Mucosa of gallbladder (tissue), 1 donor: Measurements from ENCODE around the gene ANO2. TPM values are rescaled to one million over a fixed set of nuclear protein-coding genes. Genes with fewer than 3 reads are reported as not detected.

Experiments used
- DNase-seq: peaks from one replicate; pipeline ENCODE4 v3.0.0-alpha.2; 2020; ENCODE audit warnings: low spot score
- total RNA-seq: library from RNA; stranded (reverse); gene quantifications from one replicate; pipeline ENCODE4 v1.2.1, GENCODE V29; 2021
- donor health status: DM: no; HTN: no; CAD: no.

Gene ANO2
- total RNA-seq: 2.5 TPM

DNA sequence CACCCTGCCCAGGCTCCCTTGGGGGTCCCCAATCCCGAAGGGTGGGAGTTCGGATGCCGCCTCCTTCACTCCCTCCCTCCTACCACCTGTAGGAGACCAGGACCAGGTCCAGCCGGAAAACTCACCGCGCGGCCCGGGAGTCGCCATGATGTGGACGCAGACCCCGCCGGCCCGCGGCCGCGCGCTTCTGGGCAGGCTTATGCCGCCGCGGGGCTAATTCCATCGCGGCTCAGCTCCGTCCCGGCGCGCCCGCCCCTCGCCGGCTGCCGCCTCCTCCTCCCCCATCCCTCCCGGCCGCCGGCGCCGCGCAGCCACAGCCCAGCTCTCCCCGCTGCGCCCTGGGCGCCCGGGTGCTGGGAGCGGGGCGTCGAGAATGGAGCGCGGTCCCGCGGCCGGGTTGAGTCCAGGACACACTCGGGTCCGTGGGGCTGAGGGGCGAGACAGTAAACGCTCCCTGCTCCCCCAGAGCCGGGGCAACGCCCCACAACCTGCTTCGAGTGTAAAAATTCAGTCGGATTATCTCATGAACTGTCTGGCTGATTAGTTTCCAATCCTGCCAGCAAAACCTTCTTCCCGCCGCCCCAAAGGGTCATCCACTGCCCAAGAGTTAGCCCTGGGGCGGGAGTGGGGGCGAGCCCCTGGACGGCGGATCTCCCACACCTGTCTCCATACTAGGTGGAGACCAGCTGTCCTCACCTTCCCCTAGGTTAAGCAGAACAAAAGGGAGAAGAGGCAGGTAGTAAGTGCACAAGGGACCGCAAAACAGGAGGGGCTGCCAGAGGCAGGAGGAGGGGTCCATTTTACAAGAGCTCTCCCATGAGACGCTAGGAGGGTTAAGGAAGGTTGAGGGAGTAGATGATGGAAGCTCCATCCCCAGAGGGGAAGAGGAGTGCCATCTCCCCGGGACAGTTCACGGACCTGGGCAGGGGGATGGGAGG is at the start of gene ANO2:
Gene ANO2 (minus strand): TSS at position 189 of the 938 bp plus-strand sequence. CDS start 42 bp downstream, at position 147.
- no peak for DNase-seq

- no peak for DNase-seq
Observed at GRCh38 chr12:5989621-5990020, 44.6 kb upstream of the ANO2 start.

DNA sequence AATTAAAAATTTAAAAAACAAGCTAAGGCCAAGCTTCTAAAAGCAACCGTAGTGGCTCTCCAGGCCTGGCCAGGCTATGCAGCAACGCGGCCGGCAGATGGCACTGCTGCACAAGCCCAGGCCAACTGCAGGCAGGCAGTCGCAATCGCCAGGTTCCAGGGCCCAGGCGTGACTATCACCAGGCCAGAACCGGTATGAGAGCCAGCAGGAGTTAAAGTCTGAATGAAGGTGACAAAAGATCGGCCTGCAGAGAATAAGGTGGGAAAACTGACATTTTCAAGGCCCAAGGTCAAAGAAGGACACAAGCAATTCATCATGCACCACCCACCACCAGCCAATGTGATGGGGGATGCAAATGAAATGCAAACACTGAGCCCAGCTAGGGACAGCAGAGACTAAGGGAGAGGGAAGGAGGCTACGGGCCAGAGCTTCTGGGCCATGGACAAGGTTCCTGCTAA is 43.6 kb upstream of the ANO2 start:
- peak; percentile 73 for DNase-seq

DNA sequence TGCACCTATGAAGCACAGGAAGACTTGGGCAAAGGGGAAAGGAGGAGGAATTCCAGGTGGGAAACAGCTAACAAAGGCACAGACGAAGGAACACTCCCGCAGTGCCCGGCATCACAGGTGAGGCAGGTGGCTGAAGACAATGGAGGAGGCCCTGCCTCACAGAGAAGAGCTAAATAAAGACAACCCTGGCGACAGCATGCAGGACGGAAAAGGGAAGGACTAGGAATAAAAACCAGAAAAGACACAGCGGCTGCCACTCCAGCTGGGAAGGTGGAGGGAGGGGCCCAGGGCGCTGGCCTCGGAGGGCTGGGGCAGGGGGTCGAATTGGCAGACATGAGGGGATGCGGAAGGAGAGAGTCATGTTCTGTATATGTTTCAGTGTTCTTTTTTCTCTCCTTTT is 43.0 kb upstream of the ANO2 start:
- no peak for DNase-seq

DNA sequence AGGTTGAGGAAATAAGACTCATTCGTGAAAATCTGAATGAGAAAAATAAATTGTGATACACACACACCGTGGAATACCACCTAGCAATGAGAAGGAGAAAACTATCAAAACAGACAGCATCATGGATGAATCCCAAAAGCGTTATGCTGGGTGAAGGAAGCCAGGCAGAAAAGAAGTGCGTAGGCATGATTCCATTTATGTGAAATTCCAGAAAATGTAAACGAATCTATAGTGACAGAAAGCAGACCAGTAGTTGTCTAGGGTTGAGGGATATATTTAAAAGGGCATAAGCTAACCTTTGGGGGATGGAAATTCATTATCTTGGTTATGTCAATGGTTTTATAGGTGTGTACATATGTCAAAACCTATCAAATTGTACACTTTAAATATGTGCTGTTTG is 42.5 kb upstream of the ANO2 start:
- DNase-seq: no peak

- no peak for DNase-seq
Observed at GRCh38 chr12:5985471-5985870, 40.4 kb upstream of the ANO2 start.

DNA sequence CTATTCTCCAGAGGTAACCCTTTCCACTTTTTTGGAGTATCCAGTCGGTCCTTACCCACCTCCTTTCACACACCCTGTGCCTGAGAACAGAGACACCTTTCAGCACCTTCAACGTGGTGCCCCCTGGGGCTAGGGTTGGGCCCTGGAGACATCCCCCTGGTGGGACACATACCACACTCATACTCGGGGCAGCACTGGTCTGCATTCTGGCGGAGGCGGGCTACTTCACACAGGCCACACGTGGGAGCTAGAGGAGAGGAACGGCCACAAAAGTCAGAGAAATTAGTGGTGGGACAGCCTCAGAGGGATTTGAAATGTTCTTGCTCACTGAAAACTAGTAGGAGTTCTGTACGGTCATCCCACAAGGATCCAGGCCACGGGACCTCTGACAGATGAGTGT is 39.8 kb upstream of the ANO2 start:
- DNase-seq: no peak

DNA sequence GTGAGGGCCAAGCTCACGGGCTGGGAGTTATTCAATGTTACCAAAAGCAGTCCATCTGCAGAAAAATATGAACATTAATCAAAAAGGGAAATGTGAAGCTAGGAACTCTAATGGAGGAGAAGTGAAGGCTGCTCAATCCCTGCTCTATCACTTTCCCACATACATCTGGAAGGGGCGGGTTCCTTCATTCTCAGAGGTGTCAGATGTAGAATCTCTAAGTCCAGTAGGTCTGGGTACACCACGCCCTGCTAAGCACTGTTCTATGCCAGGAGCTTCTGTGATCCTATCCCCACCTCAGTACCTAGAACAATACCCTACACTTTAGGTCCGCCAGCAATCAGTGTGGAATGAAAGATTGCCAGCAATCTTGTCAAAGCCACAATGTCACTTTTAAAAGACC is 37.0 kb upstream of the ANO2 start:
- DNase-seq: no peak

GRCh38 chr12:5977556-5977955 is 32.5 kb upstream of the ANO2 start:
- DNase-seq: no peak

DNA sequence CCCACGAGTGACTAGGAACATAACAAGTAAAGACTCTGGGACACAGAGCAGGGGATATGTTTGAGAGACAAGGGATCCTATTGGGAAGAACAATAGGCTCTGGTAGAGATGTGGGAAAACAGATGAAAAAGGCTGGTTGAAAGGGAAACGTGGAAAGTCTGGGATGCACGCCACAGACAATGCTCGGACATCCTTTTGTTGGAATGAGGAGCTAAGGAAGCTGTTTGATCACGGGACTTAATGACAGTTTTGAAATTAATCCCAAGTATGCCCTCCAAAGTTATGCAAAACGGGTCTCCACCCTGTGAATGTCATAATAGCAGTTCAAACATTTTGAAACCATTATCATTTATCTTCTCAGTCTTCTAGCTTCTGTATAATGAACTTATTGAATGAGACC is 31.7 kb upstream of the ANO2 start:
- no peak for DNase-seq

DNA sequence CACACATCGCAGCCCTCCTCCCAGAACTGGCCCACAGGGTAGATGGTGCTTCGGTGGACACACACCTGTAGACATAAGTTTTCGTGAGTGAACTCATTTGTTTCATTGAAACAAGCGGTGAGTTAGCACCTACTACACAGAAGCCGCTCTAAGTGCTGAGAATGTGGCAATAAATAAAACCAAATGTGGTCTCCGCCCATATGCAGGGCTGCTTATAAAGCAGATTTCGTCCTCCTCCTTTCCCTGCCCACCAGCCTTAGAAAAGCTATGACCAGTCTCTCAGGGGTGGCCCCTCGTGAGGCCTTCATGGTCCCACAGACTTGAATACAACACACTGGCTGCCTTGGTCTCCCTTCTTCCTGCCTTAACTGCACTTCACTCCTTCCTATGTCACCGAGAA is 31.1 kb upstream of the ANO2 start:
- DNase-seq: no peak

DNA sequence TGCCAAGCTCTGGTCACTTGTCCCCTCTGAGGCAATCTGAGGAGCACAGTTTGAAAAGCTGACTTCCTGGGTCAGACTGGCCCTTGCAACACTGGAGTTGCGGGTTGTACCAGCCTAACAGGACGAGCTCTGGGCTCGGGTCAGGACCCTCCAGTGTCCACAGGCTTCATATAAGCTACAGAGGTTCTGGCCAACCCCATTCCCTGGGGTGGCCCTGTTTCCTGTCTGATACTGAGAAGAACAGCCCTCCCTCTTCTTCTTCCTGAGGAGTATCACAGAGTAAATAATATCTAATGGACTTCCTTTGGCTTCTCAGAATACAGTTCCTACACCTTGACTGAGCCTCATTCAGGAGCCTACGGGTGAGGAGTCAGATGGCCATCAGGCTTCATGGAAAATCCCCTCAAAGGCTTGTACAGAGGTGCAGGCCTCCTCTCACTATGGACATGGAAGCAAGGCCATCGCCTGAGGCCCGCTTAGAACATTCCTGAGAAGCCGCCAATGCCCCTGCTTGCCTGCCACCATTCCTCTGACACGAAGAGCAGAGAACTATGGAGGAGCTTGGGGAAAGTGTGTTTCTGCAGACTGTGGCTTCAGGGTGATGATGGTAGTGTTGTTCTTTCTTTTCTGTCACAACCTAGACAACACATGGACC is 28.5 kb upstream of the ANO2 start:
- peak; percentile 7 for DNase-seq

DNA sequence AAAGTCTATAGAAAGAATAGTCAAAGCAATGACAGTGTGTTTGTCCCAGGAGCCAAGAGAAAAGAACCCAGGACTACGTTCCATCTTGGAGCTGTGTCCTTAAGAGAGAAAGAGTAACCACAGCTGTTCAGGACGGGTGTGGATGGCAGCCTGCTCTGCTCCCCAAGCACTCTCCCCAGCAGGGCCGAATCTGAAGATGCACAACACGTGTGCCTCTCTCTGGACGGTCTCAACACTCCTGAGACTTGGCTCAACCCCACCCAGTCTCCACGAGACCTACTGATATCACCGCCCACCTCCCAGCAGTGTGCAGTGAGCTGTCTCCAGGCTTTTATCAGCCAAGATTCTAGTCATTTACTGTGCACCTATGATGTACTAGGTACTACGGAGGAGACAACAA is 27.3 kb upstream of the ANO2 start:
- no peak for DNase-seq

- DNase-seq: peak; percentile 8
Observed at GRCh38 chr12:5971194-5971850, 26.3 kb upstream of the ANO2 start.

DNA sequence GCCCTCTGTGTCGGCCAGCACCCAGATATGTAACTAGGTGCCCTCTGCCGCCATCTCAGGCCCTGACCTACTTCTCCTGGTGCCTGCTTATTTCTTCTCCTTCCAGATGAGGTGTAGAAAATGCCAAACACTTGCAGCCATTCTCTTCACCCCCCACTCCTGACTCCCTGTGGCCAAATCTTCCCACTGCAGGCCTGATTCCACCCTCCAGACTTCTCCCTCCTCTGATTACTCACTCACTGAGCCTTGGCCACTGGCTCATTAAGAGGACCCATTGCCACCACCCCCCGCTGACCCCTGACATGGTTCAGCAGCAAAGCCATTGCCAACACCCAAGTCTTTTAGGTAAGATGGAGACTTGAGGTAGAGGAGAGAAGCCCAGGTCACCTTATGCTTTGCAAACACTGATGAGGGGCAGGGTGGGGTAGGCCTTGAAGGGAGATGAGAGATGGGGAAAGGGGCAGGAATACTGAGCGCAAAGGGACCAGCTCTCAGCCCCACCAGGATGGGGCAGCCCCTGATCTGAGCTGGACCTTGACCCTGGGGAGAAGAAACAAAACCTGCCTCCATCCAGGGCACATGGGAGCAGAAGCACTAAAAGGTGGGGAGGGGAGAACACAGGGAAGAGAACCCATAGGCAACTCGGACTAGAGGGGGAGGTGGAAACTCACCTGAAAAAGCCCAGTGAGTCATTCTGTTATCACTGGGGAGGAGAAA is 25.1 kb upstream of the ANO2 start:
- no peak for DNase-seq

- no peak for DNase-seq
Observed at GRCh38 chr12:5969156-5969973, 24.3 kb upstream of the ANO2 start.

DNA sequence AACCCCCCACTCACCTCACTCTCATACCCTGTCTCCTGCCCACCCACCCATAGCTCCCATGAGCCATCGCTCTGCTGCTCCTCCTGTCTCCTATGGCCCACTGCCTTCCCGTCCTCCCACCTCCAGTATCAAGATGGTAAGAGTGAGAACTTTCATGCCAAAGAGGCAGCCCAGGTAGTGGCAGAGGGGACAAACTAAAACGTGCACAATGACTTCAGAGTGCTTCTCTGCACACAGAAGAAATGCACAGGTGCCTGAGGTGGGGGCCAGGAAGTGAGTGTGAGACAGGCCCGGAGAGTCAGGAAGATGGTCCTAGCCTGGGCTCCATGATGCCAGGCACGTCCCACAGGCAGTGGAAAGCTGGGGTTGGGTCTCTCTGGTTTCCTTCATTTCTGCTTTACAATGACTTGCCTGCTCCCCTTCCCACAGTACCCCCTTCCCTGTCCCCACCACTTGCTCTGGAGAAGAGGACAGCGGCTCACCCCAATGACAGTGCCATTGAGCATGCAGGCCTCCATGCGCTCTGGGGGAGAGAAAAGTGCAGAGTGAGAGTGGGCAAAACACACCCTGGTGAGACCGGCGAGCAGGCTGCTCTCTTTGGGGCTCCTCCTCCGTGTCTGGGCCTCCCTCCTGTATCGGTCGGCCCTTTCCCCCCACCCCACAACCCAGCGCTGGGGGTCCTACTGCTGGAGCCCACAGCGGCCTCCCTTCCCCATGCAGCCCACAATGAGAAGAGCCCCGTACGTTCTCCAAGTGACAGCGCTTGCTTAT is 22.8 kb upstream of the ANO2 start:
- no peak for DNase-seq

DNA sequence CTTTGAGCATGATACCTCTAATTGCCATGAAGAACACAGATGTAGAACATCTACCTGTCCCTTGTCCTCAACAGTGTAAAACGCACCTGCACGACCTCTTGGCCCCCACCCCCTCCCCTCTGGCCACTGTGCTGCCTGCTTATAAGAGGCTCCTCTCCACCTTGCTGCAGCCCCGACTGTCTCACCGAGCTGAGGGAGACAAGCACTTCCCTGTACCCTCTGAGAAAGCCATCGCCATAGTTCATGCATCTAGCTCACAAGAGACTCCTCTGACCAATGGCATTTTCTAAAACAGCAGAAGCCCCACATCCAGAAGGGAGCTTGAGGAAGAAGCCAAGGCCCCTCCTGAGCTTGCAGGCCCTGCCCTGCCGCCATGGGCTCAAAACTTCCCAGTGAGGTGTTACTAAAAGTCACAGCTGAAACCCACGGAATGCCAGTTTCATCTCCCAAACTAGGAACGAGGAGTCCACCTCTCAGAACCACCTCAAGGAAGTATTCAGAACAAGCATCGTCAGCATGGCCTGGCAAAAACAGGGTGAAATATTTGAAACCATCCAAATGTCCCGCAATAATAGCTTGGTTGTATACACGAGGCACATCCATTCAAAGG is 21.5 kb upstream of the ANO2 start:
- DNase-seq: no peak

DNA sequence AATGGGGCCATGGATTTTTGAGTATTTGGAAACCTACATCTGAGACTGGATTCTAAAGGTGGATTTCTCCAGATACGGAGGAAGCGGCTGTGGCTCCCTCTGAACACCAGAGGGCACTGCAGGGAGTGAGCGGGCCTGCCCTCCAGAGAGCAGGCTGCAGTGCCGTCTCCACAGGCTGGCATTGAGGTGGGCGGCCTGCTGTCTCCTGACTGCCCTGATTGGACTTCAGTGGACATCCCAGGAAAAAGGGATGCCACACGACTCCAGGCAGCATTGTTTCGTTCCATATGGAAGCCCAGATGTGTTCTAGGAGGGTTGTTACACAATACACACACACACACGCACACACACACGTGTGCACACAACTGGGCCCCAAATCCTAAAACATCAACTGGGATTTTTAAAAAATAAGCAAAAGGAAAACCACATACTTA is 20.9 kb upstream of the ANO2 start:
- peak; percentile 47 for DNase-seq
